ENCODE measurements around the gene ARID1B. TPM values are rescaled to one million over a fixed set of nuclear protein-coding genes. Genes with fewer than 3 reads are reported as not detected.

The ARID1B gene
- polyA plus RNA-seq, 4 donors, result 7.3 to 43.5 (median 17.0) TPM

- no peak for FAIRE-seq
- no peaks in the 10 kb centered on the region for H3K9me3 ChIP-seq (ENCODE audit: control insufficient read depth in 2 of 2, insufficient read depth in 1 of 2, low read depth in 1 of 2, low read length in 1 of 2)
- no peak for DNase-seq
Observed at GRCh38 chr6:157233686-157234085, 456.5 kb downstream of the ARID1B start.

GRCh38 chr6:157235600-157236039, 458.4 kb downstream of the ARID1B start:
- DNase-seq (peak; percentile 50 to 70), FAIRE-seq (no peak)

More at GRCh38 chr6:157233686-157234085, 456.5 kb downstream of the ARID1B start:
- Histone ChIP-seq H3K36me3 (ENCODE audit: control insufficient read depth in 3 of 3, insufficient read depth in 2 of 3, low read depth in 1 of 3, low read length in 3 of 3) (no peaks in the 10 kb centered on the region), H3K27me3 (ENCODE audit: control insufficient read depth in 3 of 3, insufficient read depth in 3 of 3, low read length in 3 of 3) (peaks cover 0 to 42% (median 2%) of the 10 kb centered on the region in 3 donors), H3K4me1 (ENCODE audit: control insufficient read depth in 3 of 3, insufficient read depth in 2 of 3, low read depth in 1 of 3, low read length in 2 of 3) (peaks cover 0 to 3% (median 2%) of the 10 kb centered on the region in 3 donors), H3K27ac (ENCODE audit: low read depth in 1 of 3, low read length in 2 of 3) (no peak overlapping the region), H3K4me3 (ENCODE audit: low read depth in 1 of 3, low read length in 3 of 3) (no peak overlapping the region)
- 31 to 65% (median 34%) methylated on average over 3 of the region's 3 CpGs for WGBS, 3 donors

GRCh38 chr6:157236040-157236725, 459.0 kb downstream of the ARID1B start:
- 1 to 4% (median 2%) methylated on average over 52 to 76 of the region's 76 CpGs for WGBS, 3 donors
- peaks cover 2 to 11% (median 10%) of the 10 kb centered on the region in 3 donors for H3K4me1 ChIP-seq (ENCODE audit: control insufficient read depth in 3 of 3, insufficient read depth in 2 of 3, low read depth in 1 of 3, low read length in 2 of 3)
- peak overlapping the region in 2 of 3 donors; percentile 45 to 58 for H3K4me3 ChIP-seq (ENCODE audit: low read depth in 1 of 3, low read length in 3 of 3)
- no peak for FAIRE-seq
- peak overlapping the region in 1 of 3 donors; percentile 3 for H3K27ac ChIP-seq (ENCODE audit: low read depth in 1 of 3, low read length in 2 of 3)
- H3K9me3 ChIP-seq (ENCODE audit: control insufficient read depth in 2 of 2, insufficient read depth in 1 of 2, low read depth in 1 of 2, low read length in 1 of 2), result peaks cover 0 to under 1% of the 10 kb centered on the region in 2 donors
- H3K36me3 ChIP-seq (ENCODE audit: control insufficient read depth in 3 of 3, insufficient read depth in 2 of 3, low read depth in 1 of 3, low read length in 3 of 3), result no peaks in the 10 kb centered on the region
- H3K27me3 ChIP-seq (ENCODE audit: control insufficient read depth in 3 of 3, insufficient read depth in 3 of 3, low read length in 3 of 3), result peaks cover 0 to 45% (median 2%) of the 10 kb centered on the region in 3 donors
- peak in 1 of 2 donors; percentile 45 for DNase-seq

More at GRCh38 chr6:157235600-157236039, 458.4 kb downstream of the ARID1B start:
- Histone ChIP-seq H3K9me3 (ENCODE audit: control insufficient read depth in 2 of 2, insufficient read depth in 1 of 2, low read depth in 1 of 2, low read length in 1 of 2) (no peaks in the 10 kb centered on the region), H3K36me3 (ENCODE audit: control insufficient read depth in 3 of 3, insufficient read depth in 2 of 3, low read depth in 1 of 3, low read length in 3 of 3) (no peaks in the 10 kb centered on the region), H3K4me3 (ENCODE audit: low read depth in 1 of 3, low read length in 3 of 3) (peak overlapping the region; percentile 22 to 58 (median 45)), H3K4me1 (ENCODE audit: control insufficient read depth in 3 of 3, insufficient read depth in 2 of 3, low read depth in 1 of 3, low read length in 2 of 3) (peaks cover 2 to 10% (median 6%) of the 10 kb centered on the region in 3 donors), H3K27me3 (ENCODE audit: control insufficient read depth in 3 of 3, insufficient read depth in 3 of 3, low read length in 3 of 3) (peaks cover 0 to 45% (median 2%) of the 10 kb centered on the region in 3 donors), H3K27ac (ENCODE audit: low read depth in 1 of 3, low read length in 2 of 3) (peak overlapping the region in 1 of 3 donors; percentile 27)
- WGBS, 3 donors, result 0 to 2% (median 2%) methylated on average over 21 to 28 of the region's 28 CpGs

- peaks cover 0 to 5% of the 10 kb centered on the region in 2 donors for H3K9me3 ChIP-seq (ENCODE audit: control insufficient read depth in 2 of 2, insufficient read depth in 1 of 2, low read depth in 1 of 2, low read length in 1 of 2)
- peaks cover 0 to 46% (median 2%) of the 10 kb centered on the region in 3 donors for H3K27me3 ChIP-seq (ENCODE audit: control insufficient read depth in 3 of 3, insufficient read depth in 3 of 3, low read length in 3 of 3)
- no peak for DNase-seq
- no peaks in the 10 kb centered on the region for H3K36me3 ChIP-seq (ENCODE audit: control insufficient read depth in 3 of 3, insufficient read depth in 2 of 3, low read depth in 1 of 3, low read length in 3 of 3)
- H3K27ac ChIP-seq (ENCODE audit: low read depth in 1 of 3, low read length in 2 of 3), result no peak overlapping the region
- no peak overlapping the region for H3K4me3 ChIP-seq (ENCODE audit: low read depth in 1 of 3, low read length in 3 of 3)
- H3K4me1 ChIP-seq (ENCODE audit: control insufficient read depth in 3 of 3, insufficient read depth in 2 of 3, low read depth in 1 of 3, low read length in 2 of 3), result peaks cover 2 to 15% (median 10%) of the 10 kb centered on the region in 3 donors
- FAIRE-seq, result no peak
- WGBS, 3 donors, result 70 to 95% (median 95%) methylated on average over 2 of the region's 2 CpGs
Observed at GRCh38 chr6:157238346-157238745, 461.2 kb downstream of the ARID1B start.

GRCh38 chr6:157239148-157239547, 462.0 kb downstream of the ARID1B start:
- 63 to 81% (median 73%) methylated on average over 3 of the region's 3 CpGs for WGBS, 3 donors
- Histone ChIP-seq H3K27me3 (ENCODE audit: control insufficient read depth in 3 of 3, insufficient read depth in 3 of 3, low read length in 3 of 3) (peaks cover 0 to 39% (median 0%) of the 10 kb centered on the region in 3 donors), H3K4me3 (ENCODE audit: low read depth in 1 of 3, low read length in 3 of 3) (no peak overlapping the region), H3K4me1 (ENCODE audit: control insufficient read depth in 3 of 3, insufficient read depth in 2 of 3, low read depth in 1 of 3, low read length in 2 of 3) (peaks cover 2 to 15% (median 10%) of the 10 kb centered on the region in 3 donors), H3K27ac (ENCODE audit: low read depth in 1 of 3, low read length in 2 of 3) (no peak overlapping the region), H3K9me3 (ENCODE audit: control insufficient read depth in 2 of 2, insufficient read depth in 1 of 2, low read depth in 1 of 2, low read length in 1 of 2) (peaks cover 0 to 5% of the 10 kb centered on the region in 2 donors), H3K36me3 (ENCODE audit: control insufficient read depth in 3 of 3, insufficient read depth in 2 of 3, low read depth in 1 of 3, low read length in 3 of 3) (no peaks in the 10 kb centered on the region)
- FAIRE-seq, result no peak
- DNase-seq, result no peak

- Histone ChIP-seq H3K36me3 (ENCODE audit: control insufficient read depth in 3 of 3, insufficient read depth in 2 of 3, low read depth in 1 of 3, low read length in 3 of 3) (no peaks in the 10 kb centered on the region), H3K27me3 (ENCODE audit: control insufficient read depth in 3 of 3, insufficient read depth in 3 of 3, low read length in 3 of 3) (peaks cover 0 to 34% (median 0%) of the 10 kb centered on the region in 3 donors), H3K4me1 (ENCODE audit: control insufficient read depth in 3 of 3, insufficient read depth in 2 of 3, low read depth in 1 of 3, low read length in 2 of 3) (peaks cover 2 to 15% (median 10%) of the 10 kb centered on the region in 3 donors), H3K27ac (ENCODE audit: low read depth in 1 of 3, low read length in 2 of 3) (peak overlapping the region in 1 of 3 donors; percentile 82), H3K4me3 (ENCODE audit: low read depth in 1 of 3, low read length in 3 of 3) (no peak overlapping the region), H3K9me3 (ENCODE audit: control insufficient read depth in 2 of 2, insufficient read depth in 1 of 2, low read depth in 1 of 2, low read length in 1 of 2) (peaks cover 0 to 5% of the 10 kb centered on the region in 2 donors)
- 49 to 66% (median 63%) methylated on average over 12 of the region's 12 CpGs for WGBS, 3 donors
- no peak for FAIRE-seq
- DNase-seq, result no peak
Observed at GRCh38 chr6:157239671-157240058, 462.5 kb downstream of the ARID1B start.

- H3K4me1 ChIP-seq (ENCODE audit: control insufficient read depth in 3 of 3, insufficient read depth in 2 of 3, low read depth in 1 of 3, low read length in 2 of 3), result peaks cover 2 to 15% (median 10%) of the 10 kb centered on the region in 3 donors
- no peaks in the 10 kb centered on the region for H3K36me3 ChIP-seq (ENCODE audit: control insufficient read depth in 3 of 3, insufficient read depth in 2 of 3, low read depth in 1 of 3, low read length in 3 of 3)
- 12 to 32% (median 22%) methylated on average over 27 to 28 of the region's 28 CpGs for WGBS, 3 donors
- FAIRE-seq (no peak), DNase-seq (peak; percentile 55 to 71)
- H3K4me3 ChIP-seq (ENCODE audit: low read depth in 1 of 3, low read length in 3 of 3), result peak overlapping the region in 2 of 3 donors; percentile 14 to 32
- peak overlapping the region in 1 of 3 donors; percentile 82 for H3K27ac ChIP-seq (ENCODE audit: low read depth in 1 of 3, low read length in 2 of 3)
- peaks cover 0 to 5% of the 10 kb centered on the region in 2 donors for H3K9me3 ChIP-seq (ENCODE audit: control insufficient read depth in 2 of 2, insufficient read depth in 1 of 2, low read depth in 1 of 2, low read length in 1 of 2)
- H3K27me3 ChIP-seq (ENCODE audit: control insufficient read depth in 3 of 3, insufficient read depth in 3 of 3, low read length in 3 of 3), result peaks cover 0 to 28% (median 0%) of the 10 kb centered on the region in 3 donors
Observed at GRCh38 chr6:157240059-157240959, 463.1 kb downstream of the ARID1B start.

- no peak overlapping the region for H3K4me3 ChIP-seq (ENCODE audit: low read depth in 1 of 3, low read length in 3 of 3)
- peaks cover 2 to 15% (median 7%) of the 10 kb centered on the region in 3 donors for H3K4me1 ChIP-seq (ENCODE audit: control insufficient read depth in 3 of 3, insufficient read depth in 2 of 3, low read depth in 1 of 3, low read length in 2 of 3)
- no peak for FAIRE-seq
- H3K36me3 ChIP-seq (ENCODE audit: control insufficient read depth in 3 of 3, insufficient read depth in 2 of 3, low read depth in 1 of 3, low read length in 3 of 3), result no peaks in the 10 kb centered on the region
- H3K27me3 ChIP-seq (ENCODE audit: control insufficient read depth in 3 of 3, insufficient read depth in 3 of 3, low read length in 3 of 3), result peaks cover 0 to 22% (median 0%) of the 10 kb centered on the region in 3 donors
- H3K27ac ChIP-seq (ENCODE audit: low read depth in 1 of 3, low read length in 2 of 3), result peak overlapping the region in 1 of 3 donors; percentile 82
- DNase-seq, result no peak
- H3K9me3 ChIP-seq (ENCODE audit: control insufficient read depth in 2 of 2, insufficient read depth in 1 of 2, low read depth in 1 of 2, low read length in 1 of 2), result peaks cover 0 to 5% of the 10 kb centered on the region in 2 donors
- 75 to 81% (median 79%) methylated on average over 10 of the region's 10 CpGs for WGBS, 3 donors
Observed at GRCh38 chr6:157240960-157241311, 463.8 kb downstream of the ARID1B start.

All from small intestine (tissue), 7 donors.